Measurements from ENCODE around the gene RPS6KL1. TPM values are rescaled to one million over a fixed set of nuclear protein-coding genes. Genes with fewer than 3 reads are reported as not detected.
A peak's percentile ranks its signal among the peaks of the same experiment; 100 is the strongest.

RPS6KL1 gene
- total RNA-seq, 1 donor from 2014 or later, result 20.5 TPM

GRCh38 chr14:74921987-74922751, 891 bp downstream of the RPS6KL1 start:
- no peaks in the 10 kb centered on the region for H3K27me3 ChIP-seq (ENCODE audit: low read depth)
- peak overlapping the region; percentile 84 for H3K4me3 ChIP-seq
- H3K4me1 ChIP-seq, result peaks cover 36% of the 10 kb centered on the region
- H3K27ac ChIP-seq (replicated peaks), result peak overlapping the region; percentile 80
- H3K36me3 ChIP-seq, result no peaks in the 10 kb centered on the region
- no peaks in the 10 kb centered on the region for H3K9me3 ChIP-seq (replicated peaks)
- no peak for TF ChIP-seq CTCF (IDR thresholded peaks at IDR 0.05; ENCODE audit: borderline replicate concordance)
- intact Hi-C loops (cut with micrococcal nuclease), result no loop called here
- no peak for DNase-seq

GRCh38 chr14:74921053-74921620, 1.9 kb downstream of the RPS6KL1 start:
- intact Hi-C loops (cut with micrococcal nuclease), result no loop called here
- DNase-seq, result no peak
- Histone ChIP-seq H3K4me1 (peaks cover 46% of the 10 kb centered on the region), H3K27ac (replicated peaks) (no peak overlapping the region), H3K27me3 (ENCODE audit: low read depth) (no peaks in the 10 kb centered on the region), H3K4me3 (no peak overlapping the region), H3K9me3 (replicated peaks) (no peaks in the 10 kb centered on the region), H3K36me3 (no peaks in the 10 kb centered on the region)
- TF ChIP-seq CTCF (IDR thresholded peaks at IDR 0.05; ENCODE audit: borderline replicate concordance), result no peak

GRCh38 chr14:74920281-74920680, 2.8 kb downstream of the RPS6KL1 start:
- TF ChIP-seq CTCF (IDR thresholded peaks at IDR 0.05; ENCODE audit: borderline replicate concordance), result no peak

GRCh38 chr14:74919421-74920165, 3.5 kb downstream of the RPS6KL1 start:
- Histone ChIP-seq H3K27ac (replicated peaks) (no peak overlapping the region), H3K4me1 (peaks cover 61% of the 10 kb centered on the region), H3K4me3 (no peak overlapping the region), H3K9me3 (replicated peaks) (no peaks in the 10 kb centered on the region), H3K36me3 (no peaks in the 10 kb centered on the region), H3K27me3 (ENCODE audit: low read depth) (no peaks in the 10 kb centered on the region)
- DNase-seq, result no peak
- TF ChIP-seq CTCF (IDR thresholded peaks at IDR 0.05; ENCODE audit: borderline replicate concordance), result no peak
- intact Hi-C loops (cut with micrococcal nuclease), result loop anchor here (10.0 kb wide), 1 partner anchor 165 kb away; no protein-coding TSS in a partner anchor

More at GRCh38 chr14:74920281-74920680, 2.8 kb downstream of the RPS6KL1 start:
- no peaks in the 10 kb centered on the region for H3K9me3 ChIP-seq (replicated peaks)
- H3K27ac ChIP-seq (replicated peaks), result no peak overlapping the region
- peaks cover 54% of the 10 kb centered on the region for H3K4me1 ChIP-seq
- DNase-seq, result no peak
- no peaks in the 10 kb centered on the region for H3K36me3 ChIP-seq
- H3K4me3 ChIP-seq, result no peak overlapping the region
- H3K27me3 ChIP-seq (ENCODE audit: low read depth), result no peaks in the 10 kb centered on the region
- intact Hi-C loops (cut with micrococcal nuclease), result no loop called here

GRCh38 chr14:74918380-74918779, 4.7 kb downstream of the RPS6KL1 start:
- no peaks in the 10 kb centered on the region for H3K9me3 ChIP-seq (replicated peaks)
- H3K27ac ChIP-seq (replicated peaks), result peak overlapping the region; percentile 93
- no peak overlapping the region for H3K4me3 ChIP-seq
- intact Hi-C loops (cut with micrococcal nuclease), result loop anchor here (10.0 kb wide), 1 partner anchor 166 kb away; no protein-coding TSS in a partner anchor
- no peak for TF ChIP-seq CTCF (IDR thresholded peaks at IDR 0.05; ENCODE audit: borderline replicate concordance)
- no peaks in the 10 kb centered on the region for H3K36me3 ChIP-seq
- no peaks in the 10 kb centered on the region for H3K27me3 ChIP-seq (ENCODE audit: low read depth)
- H3K4me1 ChIP-seq, result peaks cover 69% of the 10 kb centered on the region
- DNase-seq, result no peak

All from left ventricle myocardium inferior (tissue), 1 donor.